WTC11 (cell line): ENCODE data around the gene TMEM14C.
"Not testable (repeated sequence)": the region's sequence is repeated elsewhere in the genome, so short reads cannot be mapped to it uniquely, and the experiment has no call there.

Source experiments
- CTCF ChIP-seq: fragments of 200-600 bp; IDR thresholded peaks from 2 replicates; pipeline ENCODE4 v1.8.0; 2022; ENCODE audit warnings: antibody characterized with exemption
- E2F5 ChIP-seq: sonication (generic); formaldehyde crosslinking; IDR thresholded peaks from 2 replicates; pipeline ENCODE4 v1.8.1; 2022; ENCODE audit warnings: mild to moderate bottlenecking, moderate library complexity, missing genetic modification reagents
- NR3C1 ChIP-seq: sonication (generic); formaldehyde crosslinking; conservative IDR thresholded peaks from 2 replicates; pipeline ENCODE4 v1.8.1; 2023; ENCODE audit warnings: low read depth, mild to moderate bottlenecking, missing genetic modification reagents

GRCh38 chr6:10741643-10742042, 18.8 kb downstream of the TMEM14C start:
- TF ChIP-seq NR3C1 (CRISPR knock-in tag); E2F5 (CRISPR knock-in tag); CTCF: not testable (repeated sequence)
